HPDE6-E6E7 (cell line): ENCODE results near the gene TSPAN4.

Experiments
- DNase-seq: peaks from one replicate; pipeline ENCODE4 v3.0.0; 2011; ENCODE audit warnings: missing footprints; ENCODE audit errors: extremely low spot score

The TSPAN4 gene

DNA sequence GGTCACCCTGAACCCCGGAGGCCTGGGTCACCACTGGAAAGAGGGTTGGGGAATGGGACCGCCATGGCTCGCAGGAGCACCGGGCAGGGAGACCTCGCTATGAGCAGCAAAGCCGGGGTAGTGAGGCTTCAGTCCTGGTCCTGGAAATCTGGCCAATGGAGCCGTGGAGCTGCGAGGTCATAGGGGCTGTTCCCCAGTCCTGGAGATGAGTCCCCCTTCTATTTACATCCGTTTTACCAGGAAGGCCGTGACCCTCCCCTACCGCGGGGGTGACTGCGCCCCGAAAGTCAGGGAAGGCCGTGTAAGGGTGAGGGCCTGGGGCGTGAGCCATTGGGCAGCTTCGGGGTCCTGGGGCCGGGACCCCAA lies 38.1 kb upstream of the TSPAN4 start:
- no peak for DNase-seq

DNA sequence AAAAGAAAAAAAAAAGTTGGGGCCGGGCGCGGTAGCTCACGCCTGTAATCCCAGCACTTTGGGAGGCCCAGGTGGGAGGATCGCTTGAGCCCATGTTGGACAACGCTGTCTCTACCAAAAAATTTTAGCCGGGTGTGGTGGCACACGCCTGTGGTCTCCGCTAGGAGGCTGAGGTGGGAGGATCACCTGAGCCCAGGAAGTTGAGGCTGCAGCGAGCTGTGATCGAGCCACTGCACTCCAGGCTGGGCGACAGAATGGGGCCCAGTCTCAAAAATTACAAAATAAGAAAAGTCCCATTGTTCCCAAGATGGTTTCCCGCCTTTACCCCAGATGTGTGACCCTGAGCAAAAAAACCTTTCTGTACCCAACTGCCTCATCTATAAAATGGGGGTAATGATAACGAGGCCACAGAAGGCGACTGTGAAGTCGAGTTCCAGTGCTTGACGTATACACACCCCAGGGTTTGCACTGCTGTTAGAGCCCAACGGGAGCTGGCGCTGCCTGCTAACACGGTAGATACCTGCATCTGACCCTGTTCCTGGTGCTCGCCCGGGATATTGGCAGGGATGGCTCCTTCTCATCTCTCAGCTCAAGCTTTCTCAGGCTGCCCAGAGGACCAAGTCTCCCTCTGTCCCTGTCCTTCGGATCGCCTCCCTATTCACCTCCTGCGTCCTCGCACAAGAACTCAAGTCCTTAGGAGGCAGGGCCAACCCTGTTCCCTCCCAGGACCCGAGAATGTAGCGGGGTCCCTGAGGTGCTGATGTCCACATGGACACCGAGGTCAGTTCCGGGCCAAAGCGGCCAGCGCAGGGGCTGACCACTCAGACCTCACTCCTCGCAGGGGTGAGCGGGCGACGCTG lies 34.0 kb upstream of the TSPAN4 start:
- DNase-seq, result no peak

DNA sequence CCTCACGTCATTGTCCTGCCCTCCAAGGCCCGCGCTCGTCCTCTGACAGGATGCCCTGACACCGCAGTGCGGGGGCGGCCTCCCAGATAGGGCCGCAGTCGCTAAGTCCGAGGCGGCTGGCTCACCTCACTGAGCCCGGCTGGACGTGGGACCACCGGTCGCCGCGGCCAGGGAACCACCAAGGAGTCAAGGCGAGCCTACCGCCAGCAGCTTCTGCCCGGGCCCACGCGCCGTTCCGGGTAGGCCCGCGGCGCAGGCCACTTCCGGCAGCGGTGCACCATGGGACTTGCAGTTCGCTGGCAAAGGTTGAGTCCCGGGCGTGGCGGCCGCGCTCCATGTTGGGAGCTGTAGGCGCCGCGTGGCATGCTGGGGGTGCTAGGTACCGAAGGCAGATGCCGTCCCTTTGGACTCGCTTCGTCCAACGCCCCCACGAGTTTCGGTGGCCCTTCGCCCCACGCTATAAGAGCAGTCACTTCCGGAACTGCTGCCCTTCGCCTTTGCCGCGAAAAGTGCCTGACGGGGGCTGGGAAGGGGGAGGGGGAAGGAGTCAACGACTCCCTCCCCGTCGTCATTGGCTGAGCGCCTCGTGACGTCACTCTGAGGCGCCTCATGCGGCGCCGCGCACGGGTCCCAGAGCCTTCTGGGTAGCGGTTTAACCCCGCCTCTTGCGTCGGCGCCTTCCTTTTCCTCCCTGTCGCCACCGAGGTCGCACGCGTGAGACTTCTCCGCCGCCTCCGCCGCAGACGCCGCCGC lies 33.2 kb upstream of the TSPAN4 start, which contains the start of gene RPLP2:
Gene RPLP2, plus strand, starts transcription at position 681 of the 753 bp plus-strand sequence. CDS start 268 bp downstream, outside the sequence.
- peak; percentile 87 for DNase-seq

DNA sequence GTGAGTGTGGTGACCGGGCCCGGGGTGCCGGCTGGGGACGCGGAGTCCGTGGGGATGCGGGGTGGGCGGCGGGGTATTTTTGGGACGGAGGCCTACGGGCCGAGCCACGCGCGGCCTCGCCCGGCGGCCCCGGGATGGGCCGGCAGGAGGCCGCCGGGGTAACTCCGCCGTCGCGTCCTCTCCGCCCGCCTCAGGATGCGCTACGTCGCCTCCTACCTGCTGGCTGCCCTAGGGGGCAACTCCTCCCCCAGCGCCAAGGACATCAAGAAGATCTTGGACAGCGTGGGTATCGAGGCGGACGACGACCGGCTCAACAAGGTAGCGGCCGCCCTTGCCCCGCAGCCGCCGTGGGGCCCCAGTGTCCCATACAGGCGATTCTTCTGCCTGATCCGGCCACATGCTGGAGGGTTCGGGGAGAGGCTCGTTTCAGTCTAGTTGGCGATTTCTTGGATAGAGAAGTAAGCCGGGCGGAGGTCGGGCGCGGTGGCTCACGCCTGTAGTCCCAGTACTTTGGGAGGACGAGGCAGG lies 32.5 kb upstream of the TSPAN4 start:
- DNase-seq, result no peak

DNA sequence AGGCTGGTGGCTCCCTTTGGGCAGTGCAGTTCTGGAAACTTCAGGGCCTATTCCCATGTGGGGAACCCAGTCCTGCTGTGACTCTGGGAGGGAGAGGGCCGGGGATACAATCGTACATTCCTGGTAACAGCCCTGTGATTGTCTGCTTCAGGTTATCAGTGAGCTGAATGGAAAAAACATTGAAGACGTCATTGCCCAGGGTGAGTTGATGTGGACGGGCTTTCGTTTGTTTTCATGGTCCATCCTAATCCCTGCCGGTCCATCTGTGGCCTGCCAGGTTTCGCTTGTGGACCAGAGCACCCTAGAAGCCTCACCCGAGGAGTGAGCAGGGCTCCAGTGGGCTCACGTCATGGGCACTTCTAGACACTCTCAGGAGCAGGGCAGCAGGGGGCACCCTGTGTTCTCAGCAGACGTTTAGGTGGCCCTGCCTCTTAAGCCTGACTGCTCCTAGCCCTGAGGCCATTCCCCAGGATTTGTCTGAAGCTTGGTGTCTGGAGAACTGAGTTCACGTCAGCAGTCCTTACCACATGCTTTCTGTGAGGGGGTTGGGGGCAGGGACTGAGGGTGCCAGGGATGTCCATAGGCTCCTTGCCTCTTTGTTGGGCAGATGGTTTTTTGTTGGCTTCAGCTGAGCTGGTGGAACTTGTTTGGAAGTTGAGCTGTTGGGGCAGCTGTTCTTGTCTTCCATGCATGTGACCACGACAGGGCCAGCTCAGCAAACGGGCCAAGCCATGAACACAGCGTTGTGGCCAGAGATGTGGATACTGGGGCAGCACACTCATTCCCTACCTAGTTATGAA lies 31.0 kb upstream of the TSPAN4 start:
- DNase-seq, result no peak

DNA sequence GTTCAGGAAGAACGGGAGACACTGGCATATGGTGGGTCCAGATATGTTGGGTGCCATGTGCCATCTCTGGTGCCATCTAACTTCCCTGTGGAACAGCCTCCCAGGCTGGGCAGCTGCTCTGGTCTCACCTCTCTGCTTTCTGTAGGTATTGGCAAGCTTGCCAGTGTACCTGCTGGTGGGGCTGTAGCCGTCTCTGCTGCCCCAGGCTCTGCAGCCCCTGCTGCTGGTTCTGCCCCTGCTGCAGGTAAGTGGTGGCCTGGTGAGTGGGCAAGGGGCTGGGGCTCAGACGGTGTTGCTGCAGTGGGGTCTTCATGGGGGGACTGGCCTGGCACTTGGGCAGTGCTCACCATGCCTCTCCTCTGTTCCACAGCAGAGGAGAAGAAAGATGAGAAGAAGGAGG lies 30.3 kb upstream of the TSPAN4 start:
- DNase-seq, result no peak

DNA sequence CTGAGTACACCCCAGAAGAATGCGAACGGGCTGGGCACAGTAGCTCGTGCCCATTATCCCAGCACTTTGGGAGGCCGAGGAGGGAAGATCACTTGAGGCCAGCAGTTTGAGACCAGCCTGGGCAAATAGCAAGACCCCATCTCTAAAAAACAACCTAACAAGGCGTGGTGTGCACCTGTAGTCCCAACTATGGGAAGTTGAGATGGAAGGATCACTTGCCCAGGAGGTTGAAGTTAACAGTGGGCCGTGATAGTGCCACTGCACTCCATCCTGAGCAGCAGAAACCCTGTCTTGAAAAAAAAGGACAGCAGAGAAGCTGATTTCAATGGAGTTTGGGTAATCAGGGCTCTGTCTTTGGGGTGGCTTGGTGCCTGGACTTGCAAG lies 29.6 kb upstream of the TSPAN4 start:
- no peak for DNase-seq

DNA sequence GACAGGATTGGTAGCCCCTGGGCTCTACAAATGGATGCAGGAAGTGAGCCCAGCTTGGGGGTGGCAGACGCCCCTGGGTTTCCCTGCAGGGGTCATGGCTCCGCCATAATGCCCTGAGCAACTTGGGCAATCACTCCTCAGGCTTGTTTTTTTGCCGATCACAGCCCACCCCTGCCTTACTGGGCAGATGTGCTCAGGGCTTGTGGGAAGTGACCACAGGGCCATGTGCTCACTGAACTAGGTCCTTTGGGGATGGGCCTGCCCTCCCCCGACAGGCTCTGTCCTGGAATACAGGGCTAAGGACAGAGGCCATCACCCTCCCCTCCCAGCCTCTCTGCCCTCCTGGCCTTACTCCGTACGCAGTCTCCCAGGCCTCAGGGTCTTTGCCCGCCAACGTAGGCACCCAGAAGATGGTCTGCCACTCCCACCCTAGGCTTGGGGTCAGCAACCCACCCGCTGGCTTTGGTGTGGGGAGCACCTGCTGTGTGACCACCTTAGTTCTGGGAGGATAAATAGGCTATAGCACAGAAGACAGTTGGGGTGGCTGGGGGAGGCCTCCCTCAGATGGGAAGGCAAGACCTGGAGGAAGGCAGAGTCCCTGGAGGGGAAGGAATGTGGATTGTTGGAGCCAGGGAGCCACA lies 29.1 kb upstream of the TSPAN4 start:
- no peak for DNase-seq

DNA sequence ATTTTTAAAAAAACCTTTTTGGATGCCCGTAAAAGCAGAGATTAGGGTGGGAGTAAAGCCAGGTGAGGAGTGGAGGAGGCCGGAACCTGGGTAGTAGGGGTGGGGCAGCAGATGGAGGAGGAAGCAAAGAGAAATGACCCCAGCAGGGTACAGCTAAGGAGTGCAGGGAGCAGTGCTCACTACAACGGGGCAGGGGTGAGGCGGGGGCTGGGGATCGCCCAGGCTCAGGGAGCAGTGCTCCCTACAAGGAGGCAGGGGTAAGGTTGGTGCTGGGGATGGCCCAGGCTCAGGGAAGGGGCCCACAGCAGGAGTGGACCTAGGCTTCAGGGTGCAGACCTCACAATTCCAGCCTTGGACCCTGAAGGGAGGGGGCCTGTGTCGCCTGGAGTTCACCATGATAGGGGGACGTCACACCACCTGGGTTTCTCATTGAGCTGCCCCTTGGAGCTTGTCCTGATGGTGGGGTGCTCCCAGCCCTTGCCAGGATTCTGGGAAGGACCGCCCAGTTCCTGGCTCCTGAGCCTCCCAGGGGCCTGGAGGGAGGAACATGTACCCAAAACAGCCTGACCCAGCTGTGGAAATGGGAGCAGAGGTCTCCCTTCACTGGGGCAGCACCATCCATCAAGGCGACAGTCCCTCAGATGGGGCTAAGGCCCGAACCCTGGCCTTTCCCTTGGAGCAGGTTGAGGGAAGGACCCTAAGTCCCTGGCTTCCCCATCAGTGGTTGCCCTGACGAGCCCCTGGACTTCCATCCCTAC lies 26.8 kb upstream of the TSPAN4 start:
- DNase-seq, result no peak

DNA sequence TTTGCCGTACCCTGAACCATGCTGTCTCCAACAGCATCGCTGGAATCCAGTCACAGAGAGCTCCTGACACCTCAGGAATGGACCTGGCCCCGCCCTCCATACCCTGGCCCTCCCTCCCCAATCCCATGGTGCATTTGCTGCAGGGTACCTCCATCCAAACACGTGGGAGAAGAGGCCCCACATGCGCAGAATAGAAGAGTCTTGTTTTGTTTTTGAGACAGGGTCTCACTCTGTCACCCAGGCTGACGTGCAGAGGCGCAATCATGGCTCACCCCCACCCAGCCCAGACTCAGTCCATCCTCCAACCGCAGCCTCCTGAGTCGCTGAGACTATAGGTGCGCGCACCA lies 26.2 kb upstream of the TSPAN4 start:
- no peak for DNase-seq

DNA sequence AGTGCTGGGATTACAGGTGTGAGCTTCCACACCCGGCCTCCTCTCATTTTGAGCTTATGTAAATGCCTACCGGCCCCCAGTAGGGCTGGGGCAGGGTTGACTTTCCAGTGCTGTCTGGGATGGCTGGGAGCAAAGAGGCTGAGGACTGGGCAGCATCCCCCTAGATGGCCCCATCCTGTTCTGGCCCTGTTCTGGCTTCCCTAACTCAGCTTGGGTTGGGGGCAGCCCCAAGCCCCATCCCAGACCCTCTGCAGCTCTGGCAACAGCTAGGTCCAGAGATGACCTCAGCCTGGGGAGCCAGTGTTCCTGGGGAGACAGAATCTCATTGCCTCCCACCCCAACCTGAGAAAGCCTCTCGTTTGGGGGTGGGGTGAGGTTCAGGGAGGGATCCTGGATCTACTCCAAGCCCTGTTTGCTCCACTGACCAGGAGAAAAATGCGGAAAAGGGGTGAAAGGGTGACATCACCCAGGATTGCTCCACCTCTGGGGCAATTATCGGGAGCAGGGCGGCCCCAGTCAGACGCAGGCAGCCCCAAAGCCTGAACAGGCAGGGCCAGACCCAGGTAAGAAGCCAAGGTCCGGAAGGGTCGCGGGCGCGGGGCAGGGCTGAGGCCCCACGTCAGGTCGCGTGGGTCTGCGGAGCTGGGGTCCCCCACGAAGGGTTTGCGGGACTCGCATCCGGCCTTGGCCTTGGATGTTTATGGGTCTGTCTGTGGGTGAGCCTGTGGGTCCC lies 24.1 kb upstream of the TSPAN4 start, which contains the start of gene PNPLA2:
Gene PNPLA2, plus strand, starts transcription at position 519 of the 733 bp plus-strand sequence. CDS start 805 bp downstream, outside the sequence.
- peak; percentile 70 for DNase-seq

DNA sequence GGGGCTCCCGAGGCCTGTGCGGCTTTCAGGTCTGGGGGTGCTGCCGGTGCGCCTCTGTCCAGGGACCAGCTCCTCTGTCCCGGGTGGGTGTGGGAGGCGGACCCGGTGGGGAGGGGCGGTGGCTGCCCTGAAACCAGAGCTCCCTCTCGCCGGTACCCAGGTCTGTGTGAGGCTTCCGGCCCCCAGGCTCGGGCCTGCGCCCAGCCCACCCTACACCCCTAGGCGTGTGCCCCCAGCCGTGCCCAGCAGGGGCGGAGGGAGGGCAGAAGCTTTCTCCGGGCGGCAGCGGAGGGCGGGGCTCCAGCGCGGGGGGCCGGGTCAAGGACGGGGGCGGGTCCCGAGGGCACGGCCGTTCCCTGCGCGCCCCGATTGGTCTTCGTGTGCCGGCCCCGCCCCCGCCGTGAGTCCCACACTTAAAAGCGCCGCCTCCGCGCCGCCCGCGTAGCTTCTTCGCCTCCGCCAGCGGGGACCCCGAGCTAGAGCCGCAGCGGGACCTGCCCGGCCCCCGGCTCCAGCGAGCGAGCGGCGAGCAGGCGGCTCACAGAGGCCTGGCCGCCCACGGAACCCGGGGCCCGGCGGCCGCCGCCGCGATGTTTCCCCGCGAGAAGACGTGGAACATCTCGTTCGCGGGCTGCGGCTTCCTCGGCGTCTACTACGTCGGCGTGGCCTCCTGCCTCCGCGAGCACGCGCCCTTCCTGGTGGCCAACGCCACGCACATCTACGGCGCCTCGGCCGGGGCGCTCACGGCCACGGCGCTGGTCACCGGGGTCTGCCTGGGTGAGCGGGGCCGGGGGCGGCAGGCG lies 23.3 kb upstream of the TSPAN4 start:
- no peak for DNase-seq

DNA sequence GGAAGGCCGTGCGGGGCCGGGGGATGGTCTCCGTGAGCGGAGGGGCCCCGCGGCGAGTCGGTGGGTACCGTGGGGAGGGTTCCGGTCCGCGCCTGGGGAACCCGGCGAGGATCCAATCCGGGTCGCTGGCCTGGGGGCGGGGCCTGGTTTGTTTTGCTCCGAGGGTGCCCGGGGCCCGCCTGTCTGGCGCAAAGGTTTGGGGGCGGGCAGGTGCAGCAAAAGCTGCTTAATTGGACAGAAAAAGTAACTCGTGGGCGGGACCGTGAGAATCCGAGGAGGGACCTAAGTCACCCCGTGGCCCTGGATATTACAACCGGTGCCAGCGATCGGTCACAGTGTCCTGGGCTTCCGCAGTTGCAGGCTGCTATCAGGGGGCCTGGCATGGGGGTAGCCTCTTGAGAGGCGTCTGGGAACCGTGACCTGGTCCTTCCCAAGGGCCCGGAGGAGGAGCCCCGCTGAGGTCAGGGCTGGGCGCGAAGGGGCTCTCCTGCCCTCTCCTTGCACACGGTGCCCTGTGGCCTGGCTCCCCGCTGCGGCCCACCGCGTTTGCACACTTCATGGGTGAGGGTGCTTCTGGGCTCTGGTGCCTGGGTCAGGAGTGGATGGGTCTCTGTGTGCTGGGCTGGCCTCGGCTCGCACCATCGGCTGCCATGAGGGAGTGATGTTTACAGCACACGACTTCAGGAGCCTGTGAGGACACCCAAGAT lies 22.6 kb upstream of the TSPAN4 start:
- DNase-seq, result no peak

DNA sequence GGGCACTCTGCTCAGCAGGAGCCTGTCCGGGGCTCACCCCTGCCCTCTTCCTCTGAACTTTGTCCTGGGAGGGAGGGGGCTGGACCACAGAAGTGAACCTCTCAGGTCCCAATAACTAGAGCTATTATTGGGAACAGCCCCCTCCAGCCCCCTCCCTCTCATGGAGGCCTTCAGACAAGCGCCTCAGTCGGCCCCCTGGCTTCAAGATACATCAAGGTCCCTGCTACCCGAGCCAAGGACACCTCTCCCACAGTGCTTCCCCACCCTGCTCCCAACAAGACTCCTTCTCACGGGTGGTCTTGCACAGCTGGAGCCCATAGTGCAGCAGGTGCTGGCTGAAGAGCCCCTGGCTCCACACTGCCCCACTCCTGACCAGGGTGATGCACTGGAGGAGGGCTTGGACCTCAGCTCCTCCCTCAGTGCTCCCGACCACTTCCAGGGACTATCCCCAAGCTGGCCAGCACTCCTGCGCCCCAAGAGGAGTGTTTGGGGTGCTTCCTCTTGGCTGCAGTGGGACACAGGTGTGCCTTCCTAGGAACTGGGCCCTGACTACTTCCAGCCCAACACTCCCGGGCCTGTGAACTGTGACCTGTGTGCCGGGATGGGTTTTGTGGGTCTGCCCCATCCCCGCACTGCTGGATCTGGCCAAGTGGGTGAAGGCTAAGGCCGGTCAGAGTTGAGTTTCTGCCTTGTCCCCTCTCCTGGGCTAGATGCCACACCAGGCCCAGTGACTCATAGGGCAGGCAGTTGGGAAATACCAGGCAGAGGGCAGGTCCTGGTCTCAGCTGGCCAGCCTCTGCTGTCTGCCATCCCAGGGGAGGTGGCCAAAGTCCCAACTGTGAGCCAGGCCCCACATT lies 21.8 kb upstream of the TSPAN4 start:
- no peak for DNase-seq

DNA sequence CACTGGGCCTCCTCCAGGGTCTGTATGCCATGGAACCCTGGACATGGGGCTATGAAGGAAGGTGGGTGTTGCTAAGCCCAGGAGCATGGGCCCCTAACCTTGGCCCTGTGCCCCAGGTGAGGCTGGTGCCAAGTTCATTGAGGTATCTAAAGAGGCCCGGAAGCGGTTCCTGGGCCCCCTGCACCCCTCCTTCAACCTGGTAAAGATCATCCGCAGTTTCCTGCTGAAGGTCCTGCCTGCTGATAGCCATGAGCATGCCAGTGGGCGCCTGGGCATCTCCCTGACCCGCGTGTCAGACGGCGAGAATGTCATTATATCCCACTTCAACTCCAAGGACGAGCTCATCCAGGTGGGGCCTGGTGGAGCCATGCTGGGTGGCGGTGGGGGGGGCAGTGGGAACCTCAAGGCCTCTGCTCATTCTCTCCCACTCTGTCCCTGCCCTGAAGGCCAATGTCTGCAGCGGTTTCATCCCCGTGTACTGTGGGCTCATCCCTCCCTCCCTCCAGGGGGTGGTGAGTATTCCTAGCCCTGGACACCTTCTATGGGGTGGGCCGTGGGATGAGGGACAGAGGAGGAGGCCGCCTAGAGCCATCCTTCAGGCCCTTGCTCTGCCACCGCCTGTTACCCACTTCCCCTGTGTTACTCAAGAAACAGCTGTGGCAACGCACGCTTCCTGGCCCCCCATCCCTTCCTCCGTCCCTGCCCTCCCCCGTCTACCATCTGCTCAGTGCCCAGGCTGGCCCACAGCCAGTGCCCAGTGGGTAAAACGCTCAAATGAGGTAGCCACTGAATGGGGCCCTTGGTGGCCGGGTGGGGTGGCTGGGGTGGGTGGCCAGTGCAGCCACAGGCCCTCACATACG lies 20.9 kb upstream of the TSPAN4 start:
- DNase-seq, result no peak

DNA sequence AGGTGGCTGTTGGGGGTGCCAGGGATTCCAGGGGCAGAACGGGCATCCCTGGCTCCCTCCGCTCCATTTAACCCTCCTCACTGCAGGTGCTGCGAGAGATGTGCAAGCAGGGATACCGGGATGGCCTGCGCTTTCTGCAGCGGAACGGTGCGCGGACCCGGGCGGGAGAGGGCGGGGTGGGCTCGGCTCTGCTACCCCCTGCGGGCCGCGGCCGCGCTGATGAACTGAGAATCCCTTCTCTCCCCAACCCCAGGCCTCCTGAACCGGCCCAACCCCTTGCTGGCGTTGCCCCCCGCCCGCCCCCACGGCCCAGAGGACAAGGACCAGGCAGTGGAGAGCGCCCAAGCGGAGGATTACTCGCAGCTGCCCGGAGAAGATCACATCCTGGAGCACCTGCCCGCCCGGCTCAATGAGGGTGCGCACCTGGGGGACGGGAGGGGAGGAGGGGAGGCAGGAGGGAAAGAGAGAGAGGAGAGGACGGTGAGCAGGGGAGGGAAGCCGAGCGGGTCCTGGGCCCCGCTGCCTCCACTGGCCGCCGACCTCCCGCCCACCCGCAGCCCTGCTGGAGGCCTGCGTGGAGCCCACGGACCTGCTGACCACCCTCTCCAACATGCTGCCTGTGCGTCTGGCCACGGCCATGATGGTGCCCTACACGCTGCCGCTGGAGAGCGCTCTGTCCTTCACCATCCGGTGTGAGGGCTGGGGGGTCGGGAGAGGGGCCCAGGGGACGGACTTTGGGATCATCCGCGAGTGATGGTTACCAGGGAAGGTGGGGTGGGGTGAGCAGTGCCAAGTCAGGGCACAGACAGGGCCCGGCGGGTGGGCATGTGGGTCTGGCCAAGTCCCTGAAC lies 19.0 kb upstream of the TSPAN4 start:
- DNase-seq, result no peak
